Panc1 (cell line): ENCODE results near the gene RAMP1. TPM values are rescaled to one million over a fixed set of nuclear protein-coding genes. Genes with fewer than 3 reads are reported as not detected.

ENCODE experiments used
- ATAC-seq: fragments of 200-7000 bp; cut with Tn5 transposase; 2 replicates; pipeline ENCODE4 v1.9.1; 2020; ENCODE audit warnings: mild to moderate bottlenecking, moderate library complexity
- BruUV-seq: library from RNA; stranded (reverse); fragments of 400-500 nt; replicated peaks from 2 replicates; lab custom pipeline; 2021; lab: Mats Ljungman, UMichigan
- CTCF ChIA-PET: fragments of 300-600 bp; sonication (Branson Sonifier 250); formaldehyde crosslinking; loops from one replicate; lab custom pipeline; 2022; ENCODE audit warnings: antibody characterized with exemption; lab: Charles Lee
- POLR2A ChIA-PET: fragments of 300-600 bp; sonication (Branson Sonifier 250); formaldehyde crosslinking; loops from one replicate; lab custom pipeline; 2022; ENCODE audit warnings: antibody characterized with exemption; lab: Charles Lee
- DNase-seq: peaks from one replicate; pipeline ENCODE4 v3.0.0-alpha.2; 2010; ENCODE audit warnings: low read depth, low spot score
- H3K27ac ChIP-seq: 2 replicates; pipeline ENCODE4 v1.5.1; 2011; ENCODE audit warnings: mild to moderate bottlenecking, low read length, inconsistent platforms
- H3K27me3 ChIP-seq: fragments of 200-500 bp; sonication (Bioruptor generic); 2 replicates; pipeline ENCODE4 v1.6.0; 2014; ENCODE audit warnings: low read length, inconsistent platforms; ENCODE audit not compliant: control insufficient read depth, insufficient read depth
- H3K36me3 ChIP-seq: fragments of 200-500 bp; sonication (Bioruptor generic); 2 replicates; pipeline ENCODE4 v1.5.1; 2014; ENCODE audit warnings: inconsistent platforms, mild to moderate bottlenecking, low read length, moderate library complexity; ENCODE audit not compliant: control insufficient read depth, insufficient read depth
- H3K4me1 ChIP-seq: 2 replicates; pipeline ENCODE4 v1.5.1; 2011; ENCODE audit warnings: inconsistent platforms, mild to moderate bottlenecking, low read length, moderate library complexity; ENCODE audit not compliant: control insufficient read depth, insufficient read depth
- H3K4me3 ChIP-seq, 2 experiments: 2 replicates each; pipeline ENCODE4 v1.5.1; 2011 to 2012; ENCODE audit warnings: low read depth in 2 of 2, low read length in 2 of 2, mild to moderate bottlenecking in 2 of 2, inconsistent platforms in 1 of 2, moderate library complexity in 1 of 2
- H3K9me3 ChIP-seq: fragments of 200-500 bp; sonication (Bioruptor generic); 2 replicates; pipeline ENCODE4 v1.5.1; 2014; ENCODE audit warnings: low read depth, mild to moderate bottlenecking, inconsistent platforms, low read length, moderate library complexity; ENCODE audit not compliant: control insufficient read depth, insufficient read depth
- CTCF ChIP-seq: fragments of 450-650 bp; IDR thresholded peaks from 2 replicates; pipeline ENCODE4 v1.5.1; 2017; ENCODE audit warnings: mild to moderate bottlenecking
- POLR2AphosphoS5 ChIP-seq: IDR thresholded peaks from 2 replicates; pipeline ENCODE4 v1.6.1; 2012; ENCODE audit warnings: mild to moderate bottlenecking, low read depth, low read length, moderate library complexity
- REST ChIP-seq, 2 experiments: IDR thresholded peaks; 2 replicates each; pipeline ENCODE4 v1.6.1; 2011 to 2012; ENCODE audit warnings: low read depth in 2 of 2, control low read depth in 1 of 2, low read length in 1 of 2, mild to moderate bottlenecking in 1 of 2, moderate library complexity in 1 of 2; ENCODE audit not compliant: insufficient read depth in 1 of 2
- SIN3A ChIP-seq: IDR thresholded peaks from 2 replicates; pipeline ENCODE4 v1.6.1; 2012; ENCODE audit warnings: low read depth, mild to moderate bottlenecking, low read length, moderate library complexity, borderline replicate concordance; ENCODE audit not compliant: insufficient read depth
- TCF7L2 ChIP-seq: IDR thresholded peaks from 2 replicates; pipeline ENCODE4 v1.6.1; 2011; ENCODE audit warnings: mild to moderate bottlenecking, low read depth, low read length, inconsistent platforms
- in situ Hi-C: cut with HindIII; loops from 2 replicates; pipeline ENCODE4 v1.10.0; 2016; ENCODE audit warnings: low sequenced_read_pairs, low pct_unique_long_range_greater_than_20kb
- intact Hi-C: fragments of 100-400 bp; cut with micrococcal nuclease; formaldehyde crosslinking; loops from one replicate; pipeline ENCODE4 v1.10.0; 2022; ENCODE audit not compliant: unreplicated experiment
- total RNA-seq: library from RNA; stranded (reverse); gene quantifications from one replicate; pipeline ENCODE4 v1.2.1, GENCODE V29; 2021; ENCODE audit not compliant: unreplicated experiment

The RAMP1 gene
- total RNA-seq, 1 experiment from 2014 or later = 17.6 TPM

- TF ChIP-seq REST (IDR thresholded peaks at IDR 0.05; ENCODE audit: insufficient read depth in 1 of 2, low read depth in 2 of 2, low read length in 1 of 2) = no peak
- TF ChIP-seq CTCF = no peak
- no peak for TF ChIP-seq POLR2AphosphoS5
- TF ChIP-seq SIN3A = no peak
- TF ChIP-seq TCF7L2 = no peak
- Histone ChIP-seq H3K4me3 (no peak overlapping the region), H3K4me1 (peaks cover 21% of the 10 kb centered on the region), H3K9me3 (no peaks in the 10 kb centered on the region), H3K27me3 (no peaks in the 10 kb centered on the region), H3K27ac (no peak overlapping the region), H3K36me3 (no peaks in the 10 kb centered on the region)
- POLR2A ChIA-PET = no interaction called here
- CTCF ChIA-PET = no interaction called here
- no TSS peak for BruUV-seq
- DNase-seq (no peak), ATAC-seq (no peak)
- in situ Hi-C loops (no loop called here), intact Hi-C loops (no loop called here)
Observed at GRCh38 chr2:237870754-237871651, 11.6 kb downstream of the RAMP1 start.

DNA sequence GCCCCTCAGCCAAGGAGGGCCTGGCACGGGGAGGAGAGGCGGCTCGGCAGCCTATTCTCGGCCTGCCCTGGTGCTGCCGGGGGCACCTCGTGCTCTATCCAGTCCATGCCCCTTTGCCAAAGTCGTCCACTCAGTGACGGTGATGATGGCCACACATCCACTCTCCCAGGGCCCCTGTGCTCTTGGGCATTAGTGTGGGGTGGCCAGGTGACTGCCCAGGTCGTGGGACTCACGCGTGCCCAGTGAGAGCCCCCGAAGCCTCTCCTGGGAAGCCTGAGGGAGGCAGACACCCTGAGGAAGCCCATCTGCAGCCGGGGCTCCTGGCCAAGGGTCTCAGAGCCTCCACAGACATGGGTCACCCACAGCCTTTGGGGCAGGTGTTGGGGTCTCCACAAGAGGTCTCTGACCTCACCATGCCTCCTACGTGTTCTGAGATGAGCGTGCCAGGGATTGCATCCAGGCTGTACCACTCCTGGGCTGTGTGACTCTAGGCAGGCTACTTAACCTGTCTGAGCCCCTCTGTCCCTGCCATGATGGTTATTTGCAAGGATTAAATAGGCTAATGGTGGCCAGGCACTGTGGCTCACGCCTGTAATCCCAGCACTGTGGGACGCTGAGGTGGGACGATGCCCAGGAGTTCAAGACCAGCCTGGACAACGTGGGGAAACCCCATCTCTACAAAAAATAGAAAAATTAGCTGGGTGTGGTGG is 12.9 kb downstream of the RAMP1 start:
- no peak for DNase-seq
- intact Hi-C loops = no loop called here
- POLR2A ChIA-PET = no interaction called here
- Histone ChIP-seq H3K27ac (no peak overlapping the region), H3K9me3 (no peaks in the 10 kb centered on the region), H3K4me1 (peaks cover 16% of the 10 kb centered on the region), H3K36me3 (no peaks in the 10 kb centered on the region), H3K4me3 (no peak overlapping the region), H3K27me3 (no peaks in the 10 kb centered on the region)
- CTCF ChIA-PET = interaction anchor here (0.6 kb wide), 1 partner anchor 200 kb away, joined by 3 read pairs; no protein-coding TSS in a partner anchor
- in situ Hi-C loops = no loop called here
- no TSS peak for BruUV-seq
- TF ChIP-seq REST (IDR thresholded peaks at IDR 0.05; ENCODE audit: insufficient read depth in 1 of 2, low read depth in 2 of 2, low read length in 1 of 2) (no peak), TCF7L2 (no peak)
- no peak for ATAC-seq
